Mucosa of rectum (tissue), 2 donors: Measurements from ENCODE around the gene CHIC2.
"Not testable (repeated sequence)": the region's sequence is repeated elsewhere in the genome, so short reads cannot be mapped to it uniquely, and the experiment has no call there.

Source experiments
- H3K27ac ChIP-seq, 2 donors: one replicate each; pipeline ENCODE4 v1.7.0; 2013; ENCODE audit warnings: inconsistent platforms in 2 of 2, low read depth in 2 of 2, low read length in 2 of 2
- H3K27me3 ChIP-seq, 2 donors: one replicate each; pipeline ENCODE4 v1.7.0; 2013; ENCODE audit warnings: low read length in 2 of 2; ENCODE audit not compliant: control insufficient read depth in 2 of 2, insufficient read depth in 2 of 2
- H3K36me3 ChIP-seq, 2 donors: one replicate each; pipeline ENCODE4 v1.7.0; 2013; ENCODE audit warnings: low read length in 2 of 2; ENCODE audit not compliant: control insufficient read depth in 2 of 2, insufficient read depth in 2 of 2
- H3K4me1 ChIP-seq, 2 donors: one replicate each; pipeline ENCODE4 v1.7.0; 2013; ENCODE audit warnings: low read length in 2 of 2, mild to moderate bottlenecking in 1 of 2; ENCODE audit not compliant: control insufficient read depth in 2 of 2, insufficient read depth in 2 of 2
- H3K4me3 ChIP-seq, 2 donors: one replicate each; pipeline ENCODE4 v1.7.0; 2013; ENCODE audit warnings: low read length in 2 of 2
- H3K9ac ChIP-seq, 2 donors: one replicate each; pipeline ENCODE4 v1.7.0; 2013; ENCODE audit warnings: low read length in 2 of 2, low read depth in 1 of 2, mild to moderate bottlenecking in 1 of 2
- H3K9me3 ChIP-seq, 2 donors: one replicate each; pipeline ENCODE4 v1.7.0; 2013; ENCODE audit warnings: low read length in 2 of 2; ENCODE audit not compliant: control insufficient read depth in 2 of 2
- donor health status: healthy.
- donor health status: Normal muscosa, but diverticular disease.

Gene CHIC2

DNA sequence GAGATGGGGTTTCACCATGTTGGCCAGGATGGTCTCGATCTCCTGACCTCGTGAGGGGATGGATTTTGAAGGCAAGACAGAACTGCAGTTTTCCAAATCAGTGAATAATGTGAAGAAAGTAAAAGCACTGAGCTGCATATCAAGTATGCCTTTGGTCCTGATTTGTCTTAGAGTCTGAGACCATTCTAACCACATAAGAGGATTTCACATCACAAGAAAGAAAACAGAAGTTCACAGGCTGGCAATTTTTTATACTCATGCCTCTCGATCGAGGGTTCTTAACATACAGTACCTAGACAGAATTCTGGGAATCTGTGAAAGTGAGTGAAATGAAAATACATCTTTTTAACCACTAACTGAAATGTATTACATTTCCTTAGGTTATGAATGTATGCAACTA is 23.3 kb downstream of the CHIC2 start:
- H3K27ac ChIP-seq: no peak overlapping the region
- H3K36me3 ChIP-seq: peaks cover 0 to 10% of the 10 kb centered on the region in 2 donors
- no peaks in the 10 kb centered on the region for H3K27me3 ChIP-seq
- H3K4me3 ChIP-seq: no peak overlapping the region
- H3K9me3 ChIP-seq: no peaks in the 10 kb centered on the region
- no peaks in the 10 kb centered on the region for H3K4me1 ChIP-seq
- H3K9ac ChIP-seq: no peak overlapping the region

DNA sequence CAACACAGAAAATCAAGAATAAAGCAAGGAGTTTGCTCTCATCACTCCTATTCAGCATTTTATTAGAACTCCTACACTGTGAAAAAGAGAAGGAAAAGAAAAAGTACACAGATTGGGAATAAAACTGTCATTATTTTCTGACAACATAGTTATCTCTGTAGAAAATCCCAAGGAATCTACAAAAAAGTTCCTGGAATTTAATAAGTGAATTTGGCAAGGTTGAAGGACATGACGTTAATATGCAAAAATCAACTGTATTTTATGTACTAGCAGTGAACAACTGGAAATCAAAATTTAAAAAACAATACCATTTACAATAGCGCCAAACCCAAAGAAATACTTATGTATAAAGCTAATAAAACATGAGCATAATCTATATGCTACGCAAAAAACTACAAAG is 26.3 kb downstream of the CHIC2 start:
- H3K36me3 ChIP-seq: peaks cover 0 to 15% of the 10 kb centered on the region in 2 donors
- no peaks in the 10 kb centered on the region for H3K4me1 ChIP-seq

DNA sequence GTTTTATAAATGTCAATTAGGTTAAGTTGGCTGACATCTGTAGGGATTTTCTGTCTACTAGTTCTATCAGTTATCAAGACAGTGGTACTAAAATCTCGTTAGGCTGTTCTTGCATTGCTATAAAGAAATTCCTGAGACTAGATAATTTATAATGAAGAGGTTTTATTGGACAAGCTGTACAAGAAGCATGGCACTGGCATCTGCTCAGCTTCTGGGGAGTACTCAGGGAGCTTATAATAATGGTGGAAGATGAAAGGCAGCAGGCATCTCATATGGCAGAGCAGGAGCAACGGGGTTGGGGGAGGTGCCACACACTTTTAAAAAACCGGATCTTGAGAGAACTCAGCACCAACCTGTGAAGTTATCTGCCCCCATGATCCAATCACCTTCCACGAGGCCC is 28.2 kb downstream of the CHIC2 start:
- no peaks in the 10 kb centered on the region for H3K9me3 ChIP-seq
- no peaks in the 10 kb centered on the region for H3K4me1 ChIP-seq
- H3K27ac ChIP-seq: no peak overlapping the region
- H3K9ac ChIP-seq: no peak overlapping the region
- H3K27me3 ChIP-seq: no peaks in the 10 kb centered on the region
- H3K36me3 ChIP-seq: peaks cover 0 to 12% of the 10 kb centered on the region in 2 donors
- H3K4me3 ChIP-seq: no peak overlapping the region

More for the DNA sequence above, 26.3 kb downstream of the CHIC2 start:
- Histone ChIP-seq H3K9me3 (no peaks in the 10 kb centered on the region), H3K27ac (no peak overlapping the region), H3K4me3 (no peak overlapping the region), H3K9ac (no peak overlapping the region), H3K27me3 (no peaks in the 10 kb centered on the region)

DNA sequence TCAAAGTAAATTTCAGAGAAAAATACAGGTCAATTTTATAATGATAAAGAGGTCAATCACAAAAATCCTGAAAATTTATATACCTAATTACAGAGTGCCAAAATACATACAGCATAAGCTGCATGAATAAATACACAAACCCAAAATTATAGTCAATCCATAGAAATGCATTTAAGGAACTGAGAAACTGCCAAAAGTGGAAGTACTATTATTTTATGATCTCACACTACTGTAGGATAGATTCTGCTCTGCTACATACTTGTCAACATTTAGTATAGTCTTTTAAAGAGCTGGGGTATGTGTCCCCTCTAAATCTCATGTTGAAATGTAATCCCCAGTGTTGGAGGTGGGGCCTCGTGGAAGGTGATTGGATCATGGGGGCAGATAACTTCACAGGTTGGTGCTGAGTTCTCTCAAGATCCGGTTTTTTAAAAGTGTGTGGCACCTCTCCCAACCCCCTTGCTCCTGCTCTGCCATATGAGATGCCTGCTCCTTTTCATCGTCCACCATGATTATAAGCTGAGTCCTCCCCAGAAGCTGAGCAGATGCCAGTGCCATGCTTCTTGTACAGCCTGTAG is 31.8 kb downstream of the CHIC2 start:
- Histone ChIP-seq H3K4me3 (no peak overlapping the region), H3K9me3 (no peaks in the 10 kb centered on the region), H3K4me1 (no peaks in the 10 kb centered on the region), H3K36me3 (peaks cover 0 to 4% of the 10 kb centered on the region in 2 donors), H3K27me3 (no peaks in the 10 kb centered on the region), H3K27ac (no peak overlapping the region), H3K9ac (no peak overlapping the region)

DNA sequence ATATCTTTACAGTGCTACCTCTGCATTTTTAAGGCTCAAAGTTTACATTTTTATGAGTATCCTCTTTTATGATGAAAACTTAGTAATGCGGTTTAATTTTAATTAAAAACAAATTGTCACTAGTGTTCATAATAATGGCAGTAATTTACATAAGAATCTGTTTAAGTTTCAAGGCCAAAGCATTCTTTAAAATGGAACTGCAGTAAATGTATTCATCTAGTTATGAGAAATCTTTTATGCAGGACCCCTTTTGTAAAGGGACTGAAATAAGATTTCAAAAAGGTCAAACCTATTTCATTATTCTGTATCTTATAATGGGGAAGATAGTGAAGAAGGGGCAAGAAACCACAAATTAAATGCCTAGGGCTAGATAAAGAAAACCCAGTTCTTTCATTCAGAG is 37.1 kb downstream of the CHIC2 start:
- H3K27me3 ChIP-seq: no peaks in the 10 kb centered on the region
- H3K36me3 ChIP-seq: no peaks in the 10 kb centered on the region
- no peak overlapping the region for H3K27ac ChIP-seq
- no peaks in the 10 kb centered on the region for H3K4me1 ChIP-seq
- no peak overlapping the region for H3K4me3 ChIP-seq
- no peak overlapping the region for H3K9ac ChIP-seq
- no peaks in the 10 kb centered on the region for H3K9me3 ChIP-seq

DNA sequence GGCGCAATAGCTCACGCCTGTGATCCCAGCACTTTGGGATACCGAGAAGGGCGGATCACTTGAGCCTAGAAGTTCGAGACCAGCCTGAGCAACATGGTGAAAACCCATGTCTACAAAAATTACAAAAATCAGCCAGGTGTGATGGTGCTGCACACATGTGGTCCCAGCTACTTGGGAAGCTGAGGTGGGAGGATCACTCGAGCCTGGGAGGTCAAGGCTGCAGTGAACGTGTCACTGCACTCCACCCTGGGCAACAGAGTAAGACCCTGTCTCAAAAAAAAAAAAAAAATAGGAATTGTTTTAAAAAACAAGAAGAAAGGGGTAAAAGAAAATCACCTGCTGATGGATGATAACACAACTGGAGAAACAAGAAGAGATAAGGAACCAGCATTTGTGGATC is 38.8 kb downstream of the CHIC2 start:
- Histone ChIP-seq H3K9me3 (no peaks in the 10 kb centered on the region), H3K4me3 (no peak overlapping the region), H3K4me1 (no peaks in the 10 kb centered on the region), H3K27ac (no peak overlapping the region), H3K9ac (no peak overlapping the region), H3K36me3 (no peaks in the 10 kb centered on the region), H3K27me3 (no peaks in the 10 kb centered on the region)

DNA sequence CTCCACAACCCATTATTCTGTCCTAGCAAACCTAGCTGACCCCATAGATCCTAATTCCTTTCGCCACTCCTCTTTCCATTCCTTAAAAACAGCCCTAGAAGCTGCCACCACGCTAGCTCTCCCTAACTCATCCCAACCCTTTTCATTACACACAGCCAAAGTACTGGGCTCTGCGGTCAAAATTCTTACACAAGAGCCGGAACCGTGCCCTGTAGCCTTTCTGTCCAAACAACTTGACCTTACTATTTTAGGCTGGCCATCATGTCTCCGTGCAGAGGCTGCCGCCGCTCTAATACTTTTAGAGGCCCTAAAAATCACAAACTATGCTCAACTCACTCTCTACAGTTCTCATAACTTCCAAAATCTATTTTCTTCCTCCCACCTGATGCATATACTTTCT is 41.4 kb downstream of the CHIC2 start:
- not testable (repeated sequence) for H3K9me3 ChIP-seq, H3K27ac ChIP-seq, H3K4me3 ChIP-seq, H3K4me1 ChIP-seq, H3K36me3 ChIP-seq, H3K27me3 ChIP-seq, H3K9ac ChIP-seq

DNA sequence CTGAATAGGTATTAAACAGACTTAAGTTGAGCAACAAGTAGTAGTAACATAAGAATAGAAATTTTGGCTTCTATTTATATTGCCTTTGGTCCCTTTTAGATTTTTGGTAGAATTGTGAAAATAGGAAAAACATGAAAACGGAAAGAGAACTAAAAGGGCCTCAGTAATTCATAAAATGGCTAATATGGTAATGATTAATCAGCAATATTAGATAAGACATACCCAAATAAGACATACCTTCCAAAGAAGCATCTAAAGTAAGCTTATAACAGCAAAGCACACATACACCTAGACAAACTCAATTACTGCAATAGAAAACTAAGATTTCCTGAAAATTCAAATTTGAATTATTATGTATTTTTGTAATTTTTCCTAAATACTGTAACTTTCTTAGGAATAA is 46.4 kb downstream of the CHIC2 start:
- Histone ChIP-seq H3K9me3 (no peaks in the 10 kb centered on the region), H3K4me1 (no peaks in the 10 kb centered on the region), H3K4me3 (no peak overlapping the region), H3K36me3 (peaks cover 0 to 5% of the 10 kb centered on the region in 2 donors), H3K27me3 (no peaks in the 10 kb centered on the region), H3K9ac (no peak overlapping the region), H3K27ac (no peak overlapping the region)

DNA sequence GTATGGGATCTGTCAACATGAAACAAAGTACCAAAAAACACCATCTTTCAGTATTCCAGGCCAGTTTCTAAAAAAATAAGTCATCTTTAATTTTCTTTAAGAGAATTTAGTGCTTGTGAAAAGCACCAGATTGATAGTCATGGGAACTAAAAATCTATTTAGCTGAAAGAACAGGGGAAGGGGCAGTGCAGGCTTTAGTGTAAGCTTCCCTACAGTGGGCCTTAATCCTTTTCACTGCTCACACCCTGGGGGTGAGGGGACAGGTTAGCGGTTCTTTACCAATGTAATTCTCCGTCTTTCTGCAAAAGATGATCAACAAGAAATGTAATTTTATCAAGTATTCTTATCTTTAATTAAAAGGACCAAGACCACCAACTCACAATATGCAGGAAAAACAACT is 47.1 kb downstream of the CHIC2 start:
- Histone ChIP-seq H3K9me3 (no peaks in the 10 kb centered on the region), H3K4me3 (no peak overlapping the region), H3K27me3 (no peaks in the 10 kb centered on the region), H3K27ac (no peak overlapping the region), H3K9ac (no peak overlapping the region), H3K36me3 (peaks cover 0 to 5% of the 10 kb centered on the region in 2 donors), H3K4me1 (no peaks in the 10 kb centered on the region)

DNA sequence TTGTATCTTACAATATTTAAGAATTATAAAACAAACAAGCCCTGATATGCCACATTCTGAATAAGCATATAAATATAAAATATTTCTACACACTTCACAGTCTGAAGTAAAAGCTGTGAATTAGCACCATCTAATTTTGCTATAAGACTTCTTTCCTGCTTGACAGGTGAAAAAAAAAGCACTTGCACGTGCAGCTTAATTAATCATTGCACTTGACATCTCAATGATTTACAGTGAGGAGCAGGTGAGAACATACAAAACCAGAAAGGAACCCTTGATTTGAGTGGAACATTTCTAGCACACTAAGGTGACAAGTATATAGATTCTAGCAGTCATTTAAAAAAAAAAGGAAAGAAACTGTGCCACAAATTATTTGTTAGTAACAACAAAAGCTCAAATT is 47.9 kb downstream of the CHIC2 start:
- H3K9ac ChIP-seq: no peak overlapping the region
- no peaks in the 10 kb centered on the region for H3K9me3 ChIP-seq
- peaks cover 0 to 5% of the 10 kb centered on the region in 2 donors for H3K36me3 ChIP-seq
- H3K4me1 ChIP-seq: no peaks in the 10 kb centered on the region
- no peak overlapping the region for H3K4me3 ChIP-seq
- H3K27me3 ChIP-seq: no peaks in the 10 kb centered on the region
- no peak overlapping the region for H3K27ac ChIP-seq
